ENCODE results near the gene RAD1. TPM values are rescaled to one million over a fixed set of nuclear protein-coding genes. Genes with fewer than 3 reads are reported as not detected.
A peak's percentile ranks its signal among the peaks of the same experiment; 100 is the strongest.

The RAD1 gene
- total and polyA plus RNA-seq, 2 donors (not counting 1 experiment from before 2014, with no cell fraction given), result 7.8 to 25.9 TPM

- peaks cover 5 to 41% of the 10 kb centered on the region in 2 experiments for H3K36me3 ChIP-seq (replicated peaks in 1 of 2; ENCODE audit: control extremely low read depth in 1 of 2, control insufficient read depth in 1 of 2, extremely low read depth in 1 of 2, insufficient read depth in 2 of 2, low read length in 1 of 2)
- WGBS (ENCODE audit: insufficient coverage), result 100% methylated on average over 1 of the region's 4 CpGs
- POLR2A ChIA-PET, result no interaction called here
- H3K9me3 ChIP-seq (ENCODE audit: control extremely low read depth in 1 of 3, control insufficient read depth in 2 of 3, insufficient read depth in 1 of 3, low read length in 2 of 3), result no peaks in the 10 kb centered on the region
- H3K27me3 ChIP-seq (replicated peaks in 1 of 4; ENCODE audit: control extremely low read depth in 1 of 4, control insufficient read depth in 3 of 4, insufficient read depth in 4 of 4, low read length in 3 of 4), result no peaks in the 10 kb centered on the region
- H3K9ac ChIP-seq (ENCODE audit: low read length), result no peak overlapping the region
- H3K27ac ChIP-seq (ENCODE audit: low read length in 2 of 2), result no peak overlapping the region
- intact Hi-C loops (cut with micrococcal nuclease), result loop anchor here (5.0 to 10.0 kb wide), 3 partner anchors 674 to 1323 kb away; partner anchors contain the start of genes AMACR and NADK2
- no peak overlapping the region for H3K27ac Mint-ChIP-seq
- H3K27me3 Mint-ChIP-seq, result no peaks in the 10 kb centered on the region
- peaks cover 52% of the 10 kb centered on the region for H3K79me2 ChIP-seq (ENCODE audit: control insufficient read depth, insufficient read depth, low read length)
- no peak overlapping the region for H3K4me3 ChIP-seq (ENCODE audit: control extremely low read depth in 1 of 5, extremely low read depth in 1 of 5, insufficient read depth in 1 of 5, low read depth in 2 of 5, low read length in 4 of 5)
- H2AFZ ChIP-seq (ENCODE audit: insufficient read depth, low read depth, low read length, poor library complexity, severe bottlenecking), result no peak overlapping the region
- H3K4me3 Mint-ChIP-seq, result no peak overlapping the region
- no peaks in the 10 kb centered on the region for H4K20me1 ChIP-seq (ENCODE audit: control insufficient read depth, insufficient read depth, low read length, poor library complexity, severe bottlenecking)
- peaks cover 26% of the 10 kb centered on the region for H3K4me1 Mint-ChIP-seq
- ATAC-seq (ENCODE audit: low read depth) (no peak), DNase-seq (no peak)
- H3K4me1 ChIP-seq (ENCODE audit: control insufficient read depth in 2 of 2, insufficient read depth in 2 of 2, low read length in 2 of 2), result peaks cover 20 to 22% of the 10 kb centered on the region in 2 donors
- TF ChIP-seq, protein P1, sequence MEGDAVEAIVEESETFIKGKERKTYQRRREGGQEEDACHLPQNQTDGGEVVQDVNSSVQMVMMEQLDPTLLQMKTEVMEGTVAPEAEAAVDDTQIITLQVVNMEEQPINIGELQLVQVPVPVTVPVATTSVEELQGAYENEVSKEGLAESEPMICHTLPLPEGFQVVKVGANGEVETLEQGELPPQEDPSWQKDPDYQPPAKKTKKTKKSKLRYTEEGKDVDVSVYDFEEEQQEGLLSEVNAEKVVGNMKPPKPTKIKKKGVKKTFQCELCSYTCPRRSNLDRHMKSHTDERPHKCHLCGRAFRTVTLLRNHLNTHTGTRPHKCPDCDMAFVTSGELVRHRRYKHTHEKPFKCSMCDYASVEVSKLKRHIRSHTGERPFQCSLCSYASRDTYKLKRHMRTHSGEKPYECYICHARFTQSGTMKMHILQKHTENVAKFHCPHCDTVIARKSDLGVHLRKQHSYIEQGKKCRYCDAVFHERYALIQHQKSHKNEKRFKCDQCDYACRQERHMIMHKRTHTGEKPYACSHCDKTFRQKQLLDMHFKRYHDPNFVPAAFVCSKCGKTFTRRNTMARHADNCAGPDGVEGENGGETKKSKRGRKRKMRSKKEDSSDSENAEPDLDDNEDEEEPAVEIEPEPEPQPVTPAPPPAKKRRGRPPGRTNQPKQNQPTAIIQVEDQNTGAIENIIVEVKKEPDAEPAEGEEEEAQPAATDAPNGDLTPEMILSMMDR (IDR thresholded peaks at IDR 0.05), result no peak
- TF ChIP-seq EZH2 (IDR thresholded peaks at IDR 0.05; ENCODE audit: borderline replicate concordance, insufficient read depth, low read depth, low read length, poor library complexity, severe bottlenecking), result no peak
- no peak overlapping the region for H3K4me2 ChIP-seq (replicated peaks; ENCODE audit: low read depth, low read length, poor library complexity, severe bottlenecking)
- CTCF ChIA-PET, result interaction anchor here (1.2 kb wide), 1 partner anchor 11 kb away, joined by 3 read pairs; no protein-coding TSS in a partner anchor
- no peaks in the 10 kb centered on the region for H3K9me3 Mint-ChIP-seq (ENCODE audit: insufficient read depth)
Measured at GRCh38 chr5:34919077-34919476, 3.8 kb upstream of the RAD1 start.

GRCh38 chr5:34918025-34918424, 2.7 kb upstream of the RAD1 start:
- peak overlapping the region; percentile 1 for H3K27ac Mint-ChIP-seq
- WGBS (ENCODE audit: insufficient coverage), result no CpG with 5 or more reads among the region's 4 CpGs
- no peak overlapping the region for H3K4me2 ChIP-seq (replicated peaks; ENCODE audit: low read depth, low read length, poor library complexity, severe bottlenecking)

More at GRCh38 chr5:34918025-34918424, 2.7 kb upstream of the RAD1 start:
- Histone ChIP-seq H3K9me3 (ENCODE audit: control extremely low read depth in 1 of 3, control insufficient read depth in 2 of 3, insufficient read depth in 1 of 3, low read length in 2 of 3) (no peaks in the 10 kb centered on the region), H4K20me1 (ENCODE audit: control insufficient read depth, insufficient read depth, low read length, poor library complexity, severe bottlenecking) (no peaks in the 10 kb centered on the region), H3K27me3 (replicated peaks in 1 of 4; ENCODE audit: control extremely low read depth in 1 of 4, control insufficient read depth in 3 of 4, insufficient read depth in 4 of 4, low read length in 3 of 4) (no peaks in the 10 kb centered on the region), H3K9ac (ENCODE audit: low read length) (no peak overlapping the region), H3K4me1 (ENCODE audit: control insufficient read depth in 2 of 2, insufficient read depth in 2 of 2, low read length in 2 of 2) (peaks cover 23 to 26% of the 10 kb centered on the region in 2 donors), H2AFZ (ENCODE audit: insufficient read depth, low read depth, low read length, poor library complexity, severe bottlenecking) (no peak overlapping the region), H3K79me2 (ENCODE audit: control insufficient read depth, insufficient read depth, low read length) (peaks cover 62% of the 10 kb centered on the region), H3K36me3 (replicated peaks in 1 of 2; ENCODE audit: control extremely low read depth in 1 of 2, control insufficient read depth in 1 of 2, extremely low read depth in 1 of 2, insufficient read depth in 2 of 2, low read length in 1 of 2) (peaks cover 5 to 31% of the 10 kb centered on the region in 2 experiments), H3K4me3 (ENCODE audit: control extremely low read depth in 1 of 5, extremely low read depth in 1 of 5, insufficient read depth in 1 of 5, low read depth in 2 of 5, low read length in 4 of 5) (no peak overlapping the region), H3K27ac (ENCODE audit: low read length in 2 of 2) (no peak overlapping the region)
- Mint-ChIP-seq H3K27me3 (no peaks in the 10 kb centered on the region), H3K9me3 (ENCODE audit: insufficient read depth) (no peaks in the 10 kb centered on the region), H3K4me3 (peak overlapping the region; percentile 35), H3K4me1 (peaks cover 30% of the 10 kb centered on the region)
- TF ChIP-seq EZH2 (IDR thresholded peaks at IDR 0.05; ENCODE audit: borderline replicate concordance, insufficient read depth, low read depth, low read length, poor library complexity, severe bottlenecking), result no peak
- TF ChIP-seq, protein P1 (IDR thresholded peaks at IDR 0.05), result no peak
- intact Hi-C loops (cut with micrococcal nuclease), result loop anchor here (5.0 to 10.0 kb wide), 3 partner anchors 673 to 1324 kb away; partner anchors contain the start of genes AMACR and NADK2
- DNase-seq (no peak), ATAC-seq (ENCODE audit: low read depth) (no peak)
- CTCF ChIA-PET, result interaction anchor here (1.0 kb wide), 1 partner anchor 11 kb away, joined by 4 read pairs; no protein-coding TSS in a partner anchor
- POLR2A ChIA-PET, result no interaction called here
